SK-N-SH treated with all-trans-retinoic acid at 6 μM for 48 hours (cell line): ENCODE results near the gene CLK3.

Experiments
- ARNTL ChIP-seq: fragments of 450-650 bp; formaldehyde crosslinking; IDR thresholded peaks from 2 replicates; pipeline ENCODE4 v1.5.0; 2020; ENCODE audit warnings: low read depth, mild to moderate bottlenecking, moderate library complexity, borderline replicate concordance
- BACH2 ChIP-seq: fragments of 250-450 bp; sonication (Bioruptor Pico); IDR thresholded peaks from 2 replicates; pipeline ENCODE4 v1.9.0; 2021; ENCODE audit warnings: mild to moderate bottlenecking, borderline replicate concordance
- CREB5 ChIP-seq: fragments of 250-450 bp; sonication (Bioruptor Pico); IDR thresholded peaks from 2 replicates; pipeline ENCODE4 v1.5.1; 2020; ENCODE audit warnings: low read depth, mild to moderate bottlenecking, moderate library complexity
- CSRNP3 ChIP-seq: fragments of 250-450 bp; sonication (Bioruptor Pico); IDR thresholded peaks from 2 replicates; pipeline ENCODE4 v1.5.1; 2021; ENCODE audit warnings: mild to moderate bottlenecking, moderate library complexity
- ESRRG ChIP-seq: fragments of 250-450 bp; sonication (Bioruptor Pico); IDR thresholded peaks from 2 replicates; pipeline ENCODE4 v1.6.1; 2021; ENCODE audit warnings: mild to moderate bottlenecking
- ISL1 ChIP-seq: fragments of 250-450 bp; sonication (Bioruptor Pico); IDR thresholded peaks from 2 replicates; pipeline ENCODE4 v2.1.2; 2022; ENCODE audit warnings: mild to moderate bottlenecking, moderate library complexity
- PATZ1 ChIP-seq: fragments of 250-450 bp; sonication (Bioruptor Pico); IDR thresholded peaks from 2 replicates; pipeline ENCODE4 v1.8.0; 2020; ENCODE audit warnings: mild to moderate bottlenecking, moderate library complexity, borderline replicate concordance
- RARB ChIP-seq: fragments of 250-450 bp; sonication (Bioruptor Pico); IDR thresholded peaks from 2 replicates; pipeline ENCODE4 v1.8.0; 2021; ENCODE audit warnings: mild to moderate bottlenecking, moderate library complexity
- TOX ChIP-seq: fragments of 250-450 bp; sonication (Bioruptor Pico); IDR thresholded peaks from 2 replicates; pipeline ENCODE4 v1.8.0; 2021; ENCODE audit warnings: mild to moderate bottlenecking, moderate library complexity, borderline replicate concordance
- ZC3H10 ChIP-seq: fragments of 250-450 bp; sonication (Bioruptor Pico); IDR thresholded peaks from 2 replicates; pipeline ENCODE4 v1.5.1; 2021; ENCODE audit warnings: mild to moderate bottlenecking, moderate library complexity
- ZFP3 ChIP-seq: fragments of 250-450 bp; sonication (Bioruptor Pico); IDR thresholded peaks from 2 replicates; pipeline ENCODE4 v1.5.0; 2020; ENCODE audit warnings: mild to moderate bottlenecking, moderate library complexity
- ZNF565 ChIP-seq: fragments of 450-650 bp; formaldehyde crosslinking; conservative IDR thresholded peaks from 2 replicates; pipeline ENCODE4 v1.5.0; 2020; ENCODE audit warnings: low read depth, mild to moderate bottlenecking, moderate library complexity
- ZNF70 ChIP-seq: fragments of 450-650 bp; formaldehyde crosslinking; IDR thresholded peaks from 2 replicates; pipeline ENCODE4 v1.5.0; 2020; ENCODE audit warnings: mild to moderate bottlenecking, moderate library complexity

- TF ChIP-seq ARNTL (CRISPR knock-in tag) (no peak), ZNF70 (CRISPR knock-in tag) (no peak), TOX (CRISPR knock-in tag) (no peak), ZC3H10 (CRISPR knock-in tag) (no peak), ESRRG (no peak), PATZ1 (CRISPR knock-in tag) (no peak), ISL1 (no peak), ZFP3 (no peak), BACH2 (no peak), ZNF565 (CRISPR knock-in tag) (no peak), CREB5 (CRISPR knock-in tag) (no peak), CSRNP3 (no peak), RARB (CRISPR knock-in tag) (no peak)
These were observed 10.4 kb upstream of the CLK3 start for GRCh38 chr15:74604983-74605794.
